Measurements from ENCODE around the gene GPC5.

GPC5 gene

GRCh38 chr13:91593456-91593855 is 195.0 kb downstream of the GPC5 start:
- Mint-ChIP-seq H3K27me3 (ENCODE audit: low read depth) (no peaks in the 10 kb centered on the region), H3K4me1 (ENCODE audit: low read depth) (no peaks in the 10 kb centered on the region), H3K4me3 (no peak overlapping the region), H3K36me3 (ENCODE audit: low read depth) (no peaks in the 10 kb centered on the region), H3K27ac (no peak overlapping the region), H3K9me3 (no peaks in the 10 kb centered on the region)

GRCh38 chr13:91594061-91594460 is 195.6 kb downstream of the GPC5 start:
- Mint-ChIP-seq H3K4me1 (ENCODE audit: low read depth) (no peaks in the 10 kb centered on the region), H3K27ac (no peak overlapping the region), H3K4me3 (no peak overlapping the region), H3K9me3 (no peaks in the 10 kb centered on the region), H3K36me3 (ENCODE audit: low read depth) (no peaks in the 10 kb centered on the region), H3K27me3 (ENCODE audit: low read depth) (no peaks in the 10 kb centered on the region)

GRCh38 chr13:91595677-91596076 is 197.3 kb downstream of the GPC5 start:
- no peaks in the 10 kb centered on the region for H3K9me3 Mint-ChIP-seq
- no peak overlapping the region for H3K4me3 Mint-ChIP-seq

DNA sequence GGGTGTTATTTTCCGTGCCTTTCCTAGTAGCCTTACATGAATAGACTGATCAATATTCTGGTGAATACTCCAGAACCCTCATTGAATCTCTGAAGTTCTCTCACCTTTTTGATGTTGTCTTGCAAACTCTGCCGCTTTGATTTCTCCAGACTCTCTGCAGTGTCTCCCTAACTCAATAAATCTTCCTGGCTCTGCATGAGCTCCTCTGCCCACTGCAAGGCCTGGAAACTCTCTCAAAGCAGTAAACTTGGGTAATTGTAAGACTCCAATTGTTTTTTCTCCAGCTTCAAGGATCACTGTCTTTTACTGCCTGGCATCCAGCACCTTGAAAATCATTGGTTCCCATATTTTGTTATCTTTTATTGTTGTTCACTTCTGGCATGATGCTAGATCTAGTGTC is 198.4 kb downstream of the GPC5 start:
- no peaks in the 10 kb centered on the region for H3K4me1 Mint-ChIP-seq (ENCODE audit: low read depth)
- no peaks in the 10 kb centered on the region for H3K27me3 Mint-ChIP-seq (ENCODE audit: low read depth)
- H3K4me3 Mint-ChIP-seq = no peak overlapping the region
- no peaks in the 10 kb centered on the region for H3K36me3 Mint-ChIP-seq (ENCODE audit: low read depth)
- H3K9me3 Mint-ChIP-seq = no peaks in the 10 kb centered on the region
- H3K27ac Mint-ChIP-seq = no peak overlapping the region

More at GRCh38 chr13:91595677-91596076, 197.3 kb downstream of the GPC5 start:
- no peaks in the 10 kb centered on the region for H3K36me3 Mint-ChIP-seq (ENCODE audit: low read depth)
- no peaks in the 10 kb centered on the region for H3K4me1 Mint-ChIP-seq (ENCODE audit: low read depth)
- H3K27me3 Mint-ChIP-seq (ENCODE audit: low read depth) = no peaks in the 10 kb centered on the region
- no peak overlapping the region for H3K27ac Mint-ChIP-seq

GRCh38 chr13:91598655-91599054 is 200.2 kb downstream of the GPC5 start:
- H3K27ac Mint-ChIP-seq = no peak overlapping the region
- H3K27me3 Mint-ChIP-seq (ENCODE audit: low read depth) = no peaks in the 10 kb centered on the region
- H3K4me1 Mint-ChIP-seq (ENCODE audit: low read depth) = no peaks in the 10 kb centered on the region
- H3K4me3 Mint-ChIP-seq = no peak overlapping the region
- H3K9me3 Mint-ChIP-seq = no peaks in the 10 kb centered on the region
- no peaks in the 10 kb centered on the region for H3K36me3 Mint-ChIP-seq (ENCODE audit: low read depth)

- H3K4me3 Mint-ChIP-seq = no peak overlapping the region
- H3K9me3 Mint-ChIP-seq = no peaks in the 10 kb centered on the region
- no peak overlapping the region for H3K27ac Mint-ChIP-seq
- H3K27me3 Mint-ChIP-seq (ENCODE audit: low read depth) = no peaks in the 10 kb centered on the region
- H3K36me3 Mint-ChIP-seq (ENCODE audit: low read depth) = no peaks in the 10 kb centered on the region
- H3K4me1 Mint-ChIP-seq (ENCODE audit: low read depth) = no peaks in the 10 kb centered on the region
Observed at GRCh38 chr13:91601273-91601672, 202.9 kb downstream of the GPC5 start.

- Mint-ChIP-seq H3K4me3 (no peak overlapping the region), H3K4me1 (ENCODE audit: low read depth) (no peaks in the 10 kb centered on the region), H3K36me3 (ENCODE audit: low read depth) (no peaks in the 10 kb centered on the region), H3K27ac (no peak overlapping the region), H3K27me3 (ENCODE audit: low read depth) (no peaks in the 10 kb centered on the region), H3K9me3 (no peaks in the 10 kb centered on the region)
Observed at GRCh38 chr13:91601807-91602206, 203.4 kb downstream of the GPC5 start.

GRCh38 chr13:91609353-91609752 is 210.9 kb downstream of the GPC5 start:
- no peaks in the 10 kb centered on the region for H3K27me3 Mint-ChIP-seq (ENCODE audit: low read depth)
- no peak overlapping the region for H3K27ac Mint-ChIP-seq
- H3K36me3 Mint-ChIP-seq (ENCODE audit: low read depth) = no peaks in the 10 kb centered on the region
- no peak overlapping the region for H3K4me3 Mint-ChIP-seq
- no peaks in the 10 kb centered on the region for H3K9me3 Mint-ChIP-seq
- no peaks in the 10 kb centered on the region for H3K4me1 Mint-ChIP-seq (ENCODE audit: low read depth)

GRCh38 chr13:91618315-91618714 is 219.9 kb downstream of the GPC5 start:
- Mint-ChIP-seq H3K27ac (no peak overlapping the region), H3K36me3 (ENCODE audit: low read depth) (no peaks in the 10 kb centered on the region), H3K4me3 (no peak overlapping the region), H3K4me1 (ENCODE audit: low read depth) (no peaks in the 10 kb centered on the region), H3K9me3 (no peaks in the 10 kb centered on the region), H3K27me3 (ENCODE audit: low read depth) (no peaks in the 10 kb centered on the region)

DNA sequence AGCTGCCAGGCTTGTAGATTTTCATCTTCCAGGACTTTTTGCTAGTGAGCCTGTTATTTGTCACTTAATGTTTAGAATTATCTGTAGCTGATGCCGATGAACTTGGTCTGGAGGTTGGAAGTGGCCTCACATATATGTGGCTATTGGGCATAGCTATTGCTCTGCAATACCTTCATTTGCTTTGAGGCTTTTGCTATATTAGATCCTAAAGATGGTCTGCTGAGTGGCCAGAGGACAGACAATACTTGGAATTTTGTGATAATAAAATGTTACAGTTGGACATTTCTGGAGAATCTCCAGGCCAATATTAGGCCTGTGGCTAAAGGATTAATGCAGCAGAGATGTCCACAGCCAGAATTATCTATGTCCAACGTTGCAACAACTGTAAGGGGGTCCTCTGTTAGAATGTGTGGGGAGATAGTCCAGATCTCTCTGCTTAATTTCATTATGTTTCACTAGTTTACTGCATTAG is 222.3 kb downstream of the GPC5 start:
- Mint-ChIP-seq H3K36me3 (ENCODE audit: low read depth) (no peaks in the 10 kb centered on the region), H3K9me3 (no peaks in the 10 kb centered on the region), H3K27ac (no peak overlapping the region), H3K27me3 (ENCODE audit: low read depth) (no peaks in the 10 kb centered on the region), H3K4me3 (no peak overlapping the region), H3K4me1 (ENCODE audit: low read depth) (no peaks in the 10 kb centered on the region)

GRCh38 chr13:91621161-91621560 is 222.7 kb downstream of the GPC5 start:
- no peak overlapping the region for H3K27ac Mint-ChIP-seq
- no peaks in the 10 kb centered on the region for H3K36me3 Mint-ChIP-seq (ENCODE audit: low read depth)
- no peaks in the 10 kb centered on the region for H3K27me3 Mint-ChIP-seq (ENCODE audit: low read depth)
- no peaks in the 10 kb centered on the region for H3K9me3 Mint-ChIP-seq
- H3K4me1 Mint-ChIP-seq (ENCODE audit: low read depth) = no peaks in the 10 kb centered on the region
- H3K4me3 Mint-ChIP-seq = no peak overlapping the region

- no peaks in the 10 kb centered on the region for H3K36me3 Mint-ChIP-seq (ENCODE audit: low read depth)
- no peak overlapping the region for H3K4me3 Mint-ChIP-seq
- no peaks in the 10 kb centered on the region for H3K9me3 Mint-ChIP-seq
- H3K4me1 Mint-ChIP-seq (ENCODE audit: low read depth) = no peaks in the 10 kb centered on the region
- no peaks in the 10 kb centered on the region for H3K27me3 Mint-ChIP-seq (ENCODE audit: low read depth)
- H3K27ac Mint-ChIP-seq = no peak overlapping the region
Observed at GRCh38 chr13:91621963-91622362, 223.5 kb downstream of the GPC5 start.

DNA sequence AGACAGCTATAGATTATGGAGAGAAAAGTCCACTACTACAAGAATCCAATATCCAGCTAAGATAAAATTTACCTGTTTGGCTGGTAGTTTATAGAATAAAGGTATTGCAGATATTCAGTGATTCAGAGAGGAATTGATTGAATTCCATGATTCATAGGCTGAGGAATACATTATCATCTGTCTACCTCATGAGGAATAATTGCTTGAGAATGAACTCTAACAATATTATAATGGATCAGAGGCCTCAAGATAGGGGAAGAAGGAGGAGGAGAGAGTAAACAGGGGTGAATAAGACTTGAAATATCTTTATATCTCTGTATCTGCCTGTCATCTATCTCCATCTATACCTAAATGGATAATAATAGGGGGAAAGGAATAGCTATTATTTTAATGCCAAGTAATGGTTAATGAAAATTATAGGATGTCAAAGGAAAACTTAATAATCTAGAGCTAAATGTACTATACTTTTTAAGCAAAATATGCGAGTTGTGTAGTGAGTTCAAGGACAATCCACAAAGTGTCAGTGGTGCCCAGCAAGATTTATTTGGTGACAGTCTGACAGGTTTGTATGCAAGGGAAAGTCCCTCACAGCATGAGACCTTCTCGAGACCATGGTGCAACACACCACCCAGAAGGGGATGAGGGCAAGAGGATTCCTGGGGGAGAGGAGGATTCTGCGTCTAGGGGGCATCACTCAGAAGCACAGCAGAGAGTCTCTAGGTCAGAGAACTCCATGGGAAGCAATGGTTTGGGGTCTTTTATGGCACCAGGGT is 224.5 kb downstream of the GPC5 start:
- Mint-ChIP-seq H3K4me1 (ENCODE audit: low read depth) (no peaks in the 10 kb centered on the region), H3K27ac (no peak overlapping the region), H3K9me3 (no peaks in the 10 kb centered on the region), H3K4me3 (no peak overlapping the region), H3K36me3 (ENCODE audit: low read depth) (no peaks in the 10 kb centered on the region), H3K27me3 (ENCODE audit: low read depth) (no peaks in the 10 kb centered on the region)

GRCh38 chr13:91627952-91628739 is 229.7 kb downstream of the GPC5 start:
- Mint-ChIP-seq H3K9me3 (no peaks in the 10 kb centered on the region), H3K4me3 (no peak overlapping the region), H3K36me3 (ENCODE audit: low read depth) (no peaks in the 10 kb centered on the region), H3K4me1 (ENCODE audit: low read depth) (no peaks in the 10 kb centered on the region), H3K27ac (no peak overlapping the region), H3K27me3 (ENCODE audit: low read depth) (no peaks in the 10 kb centered on the region)

- Mint-ChIP-seq H3K36me3 (ENCODE audit: low read depth) (no peaks in the 10 kb centered on the region), H3K4me1 (ENCODE audit: low read depth) (no peaks in the 10 kb centered on the region), H3K4me3 (no peak overlapping the region), H3K27me3 (ENCODE audit: low read depth) (no peaks in the 10 kb centered on the region), H3K9me3 (no peaks in the 10 kb centered on the region), H3K27ac (no peak overlapping the region)
Observed at GRCh38 chr13:91630946-91631345, 232.5 kb downstream of the GPC5 start.
